Measurements from ENCODE around the gene NOD2.

NOD2 gene

GRCh38 chr16:50762241-50762640, 68.8 kb downstream of the NOD2 start:
- no peak for DNase-seq (ENCODE audit: low read depth, low spot score)
- Histone ChIP-seq H3K9ac (ENCODE audit: insufficient read length, low read depth) (no peak overlapping the region), H3K9me3 (ENCODE audit: insufficient read depth, low read length) (peaks cover 17% of the 10 kb centered on the region), H3K27me3 (ENCODE audit: insufficient read depth, insufficient read length) (no peaks in the 10 kb centered on the region), H3K36me3 (ENCODE audit: insufficient read depth, insufficient read length, low read length) (no peaks in the 10 kb centered on the region), H3K4me1 (ENCODE audit: insufficient read depth, insufficient read length) (no peaks in the 10 kb centered on the region), H3K4me3 (ENCODE audit: insufficient read length, low read depth) (no peak overlapping the region)
- TF ChIP-seq SUZ12 (IDR thresholded peaks at IDR 0.05; ENCODE audit: extremely low read depth, insufficient read depth, insufficient read length) (no peak), ZNF274 (IDR thresholded peaks at IDR 0.05; ENCODE audit: low read depth, low read length) (no peak), YY1 (IDR thresholded peaks at IDR 0.05; ENCODE audit: insufficient read depth, insufficient read length) (no peak)

DNA sequence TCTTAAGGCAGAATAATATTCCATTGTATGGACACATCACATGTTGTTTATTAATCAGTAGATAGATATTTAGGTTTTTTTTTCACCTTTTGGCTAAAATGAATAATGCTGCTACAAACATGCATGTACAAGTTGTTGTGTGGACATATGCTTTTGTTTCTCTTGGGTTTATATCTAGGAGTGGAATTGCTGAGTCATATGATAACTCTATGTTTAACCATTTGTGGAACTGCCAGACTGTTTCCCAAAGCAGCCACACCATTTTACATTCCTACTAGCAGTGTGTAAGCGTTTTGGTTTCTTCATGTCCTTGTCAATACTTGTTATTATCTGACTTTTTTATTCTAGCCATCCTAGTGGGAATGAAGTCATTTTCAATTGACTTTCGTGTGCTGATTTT, 69.8 kb downstream of the NOD2 start:
- no peak for DNase-seq (ENCODE audit: low read depth, low spot score)
- Histone ChIP-seq H3K9ac (ENCODE audit: insufficient read length, low read depth) (no peak overlapping the region), H3K4me1 (ENCODE audit: insufficient read depth, insufficient read length) (no peaks in the 10 kb centered on the region), H3K36me3 (ENCODE audit: insufficient read depth, insufficient read length, low read length) (no peaks in the 10 kb centered on the region), H3K9me3 (ENCODE audit: insufficient read depth, low read length) (peaks cover 17% of the 10 kb centered on the region), H3K27me3 (ENCODE audit: insufficient read depth, insufficient read length) (no peaks in the 10 kb centered on the region), H3K4me3 (ENCODE audit: insufficient read length, low read depth) (no peak overlapping the region)
- TF ChIP-seq SUZ12 (IDR thresholded peaks at IDR 0.05; ENCODE audit: extremely low read depth, insufficient read depth, insufficient read length) (no peak), YY1 (IDR thresholded peaks at IDR 0.05; ENCODE audit: insufficient read depth, insufficient read length) (no peak), ZNF274 (IDR thresholded peaks at IDR 0.05; ENCODE audit: low read depth, low read length) (no peak)

GRCh38 chr16:50765260-50765659, 71.9 kb downstream of the NOD2 start:
- H3K27me3 ChIP-seq (ENCODE audit: insufficient read depth, insufficient read length): no peaks in the 10 kb centered on the region
- no peaks in the 10 kb centered on the region for H3K4me1 ChIP-seq (ENCODE audit: insufficient read depth, insufficient read length)
- peaks cover 17% of the 10 kb centered on the region for H3K9me3 ChIP-seq (ENCODE audit: insufficient read depth, low read length)
- H3K36me3 ChIP-seq (ENCODE audit: insufficient read depth, insufficient read length, low read length): no peaks in the 10 kb centered on the region
- TF ChIP-seq ZNF274 (IDR thresholded peaks at IDR 0.05; ENCODE audit: low read depth, low read length): no peak
- no peak overlapping the region for H3K4me3 ChIP-seq (ENCODE audit: insufficient read length, low read depth)
- DNase-seq (ENCODE audit: low read depth, low spot score): no peak
- H3K9ac ChIP-seq (ENCODE audit: insufficient read length, low read depth): no peak overlapping the region

DNA sequence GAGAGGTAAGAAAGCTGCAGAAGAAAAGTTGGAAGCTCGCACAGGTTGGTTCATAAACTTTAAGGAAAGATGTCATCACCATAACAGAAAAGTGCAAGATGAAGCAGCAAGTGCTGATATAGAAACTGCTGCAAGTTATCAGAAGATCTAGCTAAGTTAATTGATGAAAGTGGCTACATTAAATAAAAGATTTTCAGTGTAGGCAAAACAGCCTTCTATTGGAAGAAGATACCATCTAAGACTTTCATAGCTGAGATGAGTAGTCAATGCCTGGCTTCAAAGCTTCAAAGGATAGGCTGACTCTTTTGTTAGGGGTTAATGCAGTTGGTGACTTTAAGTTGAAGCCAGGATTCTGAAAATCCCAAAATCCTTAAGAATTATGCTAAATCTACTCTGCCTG, 72.5 kb downstream of the NOD2 start:
- Histone ChIP-seq H3K9ac (ENCODE audit: insufficient read length, low read depth) (no peak overlapping the region), H3K4me1 (ENCODE audit: insufficient read depth, insufficient read length) (no peaks in the 10 kb centered on the region), H3K27me3 (ENCODE audit: insufficient read depth, insufficient read length) (no peaks in the 10 kb centered on the region), H3K36me3 (ENCODE audit: insufficient read depth, insufficient read length, low read length) (no peaks in the 10 kb centered on the region), H3K9me3 (ENCODE audit: insufficient read depth, low read length) (peaks cover 17% of the 10 kb centered on the region), H3K4me3 (ENCODE audit: insufficient read length, low read depth) (no peak overlapping the region)
- TF ChIP-seq ZNF274 (IDR thresholded peaks at IDR 0.05; ENCODE audit: low read depth, low read length) (no peak), SUZ12 (IDR thresholded peaks at IDR 0.05; ENCODE audit: extremely low read depth, insufficient read depth, insufficient read length) (no peak), YY1 (IDR thresholded peaks at IDR 0.05; ENCODE audit: insufficient read depth, insufficient read length) (no peak)
- no peak for DNase-seq (ENCODE audit: low read depth, low spot score)

DNA sequence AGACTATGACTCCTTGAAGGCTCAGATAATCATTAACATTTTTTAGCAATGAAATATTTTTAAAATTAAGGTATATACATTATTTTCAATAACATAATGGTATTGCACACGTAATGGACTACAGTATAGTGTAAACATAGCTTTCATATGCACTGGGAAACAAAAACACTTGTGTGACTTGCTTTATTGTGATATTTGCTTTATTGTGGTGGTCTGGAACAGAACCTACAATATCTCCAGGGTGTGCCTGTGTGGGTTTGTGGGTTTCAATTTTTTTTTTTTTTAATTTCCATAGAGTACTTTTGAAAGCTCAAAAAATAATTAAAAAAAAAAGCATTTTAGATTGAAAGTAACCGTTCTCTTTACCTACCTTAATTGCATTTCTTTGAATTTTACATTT, 73.8 kb downstream of the NOD2 start:
- H3K27me3 ChIP-seq (ENCODE audit: insufficient read depth, insufficient read length): no peaks in the 10 kb centered on the region
- no peaks in the 10 kb centered on the region for H3K4me1 ChIP-seq (ENCODE audit: insufficient read depth, insufficient read length)
- peaks cover 17% of the 10 kb centered on the region for H3K9me3 ChIP-seq (ENCODE audit: insufficient read depth, low read length)
- no peaks in the 10 kb centered on the region for H3K36me3 ChIP-seq (ENCODE audit: insufficient read depth, insufficient read length, low read length)
- no peak overlapping the region for H3K9ac ChIP-seq (ENCODE audit: insufficient read length, low read depth)
- no peak overlapping the region for H3K4me3 ChIP-seq (ENCODE audit: insufficient read length, low read depth)
- TF ChIP-seq SUZ12 (IDR thresholded peaks at IDR 0.05; ENCODE audit: extremely low read depth, insufficient read depth, insufficient read length): no peak
- no peak for TF ChIP-seq YY1 (IDR thresholded peaks at IDR 0.05; ENCODE audit: insufficient read depth, insufficient read length)
- no peak for TF ChIP-seq ZNF274 (IDR thresholded peaks at IDR 0.05; ENCODE audit: low read depth, low read length)
- no peak for DNase-seq (ENCODE audit: low read depth, low spot score)

- H3K27me3 ChIP-seq (ENCODE audit: insufficient read depth, insufficient read length): no peaks in the 10 kb centered on the region
- DNase-seq (ENCODE audit: low read depth, low spot score): no peak
- H3K4me3 ChIP-seq (ENCODE audit: insufficient read length, low read depth): no peak overlapping the region
- no peaks in the 10 kb centered on the region for H3K4me1 ChIP-seq (ENCODE audit: insufficient read depth, insufficient read length)
- TF ChIP-seq SUZ12 (IDR thresholded peaks at IDR 0.05; ENCODE audit: extremely low read depth, insufficient read depth, insufficient read length) (no peak), ZNF274 (IDR thresholded peaks at IDR 0.05; ENCODE audit: low read depth, low read length) (no peak), YY1 (IDR thresholded peaks at IDR 0.05; ENCODE audit: insufficient read depth, insufficient read length) (no peak)
- no peaks in the 10 kb centered on the region for H3K36me3 ChIP-seq (ENCODE audit: insufficient read depth, insufficient read length, low read length)
- H3K9me3 ChIP-seq (ENCODE audit: insufficient read depth, low read length): peaks cover 2% of the 10 kb centered on the region
- no peak overlapping the region for H3K9ac ChIP-seq (ENCODE audit: insufficient read length, low read depth)
Measured at GRCh38 chr16:50771366-50771765, 78.0 kb downstream of the NOD2 start.

GRCh38 chr16:50774405-50774804, 81.0 kb downstream of the NOD2 start:
- Histone ChIP-seq H3K9ac (ENCODE audit: insufficient read length, low read depth) (no peak overlapping the region), H3K27me3 (ENCODE audit: insufficient read depth, insufficient read length) (no peaks in the 10 kb centered on the region), H3K9me3 (ENCODE audit: insufficient read depth, low read length) (no peaks in the 10 kb centered on the region), H3K4me3 (ENCODE audit: insufficient read length, low read depth) (no peak overlapping the region), H3K4me1 (ENCODE audit: insufficient read depth, insufficient read length) (no peaks in the 10 kb centered on the region), H3K36me3 (ENCODE audit: insufficient read depth, insufficient read length, low read length) (no peaks in the 10 kb centered on the region)
- no peak for DNase-seq (ENCODE audit: low read depth, low spot score)
- no peak for TF ChIP-seq SUZ12 (IDR thresholded peaks at IDR 0.05; ENCODE audit: extremely low read depth, insufficient read depth, insufficient read length)
- no peak for TF ChIP-seq YY1 (IDR thresholded peaks at IDR 0.05; ENCODE audit: insufficient read depth, insufficient read length)
- TF ChIP-seq ZNF274 (IDR thresholded peaks at IDR 0.05; ENCODE audit: low read depth, low read length): no peak

GRCh38 chr16:50774960-50775359, 81.6 kb downstream of the NOD2 start:
- Histone ChIP-seq H3K36me3 (ENCODE audit: insufficient read depth, insufficient read length, low read length) (peaks cover 5% of the 10 kb centered on the region), H3K9ac (ENCODE audit: insufficient read length, low read depth) (no peak overlapping the region), H3K9me3 (ENCODE audit: insufficient read depth, low read length) (no peaks in the 10 kb centered on the region), H3K27me3 (ENCODE audit: insufficient read depth, insufficient read length) (no peaks in the 10 kb centered on the region), H3K4me1 (ENCODE audit: insufficient read depth, insufficient read length) (no peaks in the 10 kb centered on the region), H3K4me3 (ENCODE audit: insufficient read length, low read depth) (no peak overlapping the region)
- no peak for DNase-seq (ENCODE audit: low read depth, low spot score)
- no peak for TF ChIP-seq SUZ12 (IDR thresholded peaks at IDR 0.05; ENCODE audit: extremely low read depth, insufficient read depth, insufficient read length)
- TF ChIP-seq YY1 (IDR thresholded peaks at IDR 0.05; ENCODE audit: insufficient read depth, insufficient read length): no peak
- no peak for TF ChIP-seq ZNF274 (IDR thresholded peaks at IDR 0.05; ENCODE audit: low read depth, low read length)
